GM13976 (cell line): Measurements from ENCODE around the gene SPRY2.

Source experiments
- DNase-seq: peaks from one replicate; pipeline ENCODE4 v3.0.0; 2012; ENCODE audit warnings: low spot score
- CTCF ChIP-seq: IDR thresholded peaks from 2 replicates; pipeline ENCODE4 v1.5.1; 2012; ENCODE audit warnings: borderline replicate concordance, mild to moderate bottlenecking; ENCODE audit not compliant: insufficient read depth; ENCODE audit errors: extremely low read depth, missing control alignments, control extremely low read depth
- in situ Hi-C: fragments of 300-500 bp; cut with MboI; formaldehyde crosslinking; loops from one replicate; pipeline ENCODE4 v1.12.0; 2022; ENCODE audit warnings: low sequenced_read_pairs, mixed read lengths, inconsistent platforms; ENCODE audit not compliant: unreplicated experiment

The SPRY2 gene

GRCh38 chr13:80341101-80341755, at the start of gene SPRY2:
Gene SPRY2 (minus strand): TSS chr13:80341126. CDS start chr13:80337705, 3,421 bp downstream.
- DNase-seq: peak; percentile 74
- in situ Hi-C loops: loop anchor here (25.0 kb wide), 1 partner anchor 671 kb away; no protein-coding TSS in a partner anchor
- no peak for TF ChIP-seq CTCF

GRCh38 chr13:80390338-80390737, 49.4 kb upstream of the SPRY2 start:
- in situ Hi-C loops: no loop called here
- no peak for TF ChIP-seq CTCF
- DNase-seq: no peak

GRCh38 chr13:80389073-80390038, 48.4 kb upstream of the SPRY2 start:
- DNase-seq: no peak
- in situ Hi-C loops: no loop called here
- no peak for TF ChIP-seq CTCF

GRCh38 chr13:80388506-80388905, 47.6 kb upstream of the SPRY2 start:
- in situ Hi-C loops: no loop called here
- TF ChIP-seq CTCF: no peak
- DNase-seq: no peak

- in situ Hi-C loops: no loop called here
- no peak for DNase-seq
- no peak for TF ChIP-seq CTCF
These were observed 45.7 kb upstream of the SPRY2 start for GRCh38 chr13:80386592-80386991.

GRCh38 chr13:80386002-80386401, 45.1 kb upstream of the SPRY2 start:
- no peak for DNase-seq
- TF ChIP-seq CTCF: no peak
- in situ Hi-C loops: no loop called here
